ENCODE data around the gene TMEM178B. TPM values are rescaled to one million over a fixed set of nuclear protein-coding genes. Genes with fewer than 3 reads are reported as not detected.

The TMEM178B gene
- total and polyA plus RNA-seq, 2 of the 13 experiments (the other 11 are each of a cell fraction or from before 2014, with no cell fraction given) = 0.01 to 0.02 TPM

DNA sequence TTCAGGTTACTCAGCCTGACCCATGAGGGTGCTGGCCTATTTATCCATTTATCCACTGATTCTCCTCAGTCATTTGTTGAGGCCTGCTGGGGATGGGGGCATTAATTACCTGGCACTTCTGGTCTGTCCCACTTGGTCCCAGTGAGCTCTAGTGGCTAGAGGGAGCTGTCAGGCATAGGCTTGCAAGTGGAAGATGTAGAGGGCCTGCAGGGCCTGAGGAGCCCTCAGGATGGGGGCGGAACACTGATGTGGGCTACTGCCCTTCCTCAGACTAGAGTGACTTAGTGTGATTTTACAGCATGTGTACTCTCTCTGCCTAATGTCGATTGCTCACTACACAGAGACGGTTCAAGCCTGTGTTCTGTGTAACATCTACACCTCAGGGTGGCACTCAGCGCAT lies 45.3 kb downstream of the TMEM178B start (continued):
- TF ChIP-seq, protein P1, sequence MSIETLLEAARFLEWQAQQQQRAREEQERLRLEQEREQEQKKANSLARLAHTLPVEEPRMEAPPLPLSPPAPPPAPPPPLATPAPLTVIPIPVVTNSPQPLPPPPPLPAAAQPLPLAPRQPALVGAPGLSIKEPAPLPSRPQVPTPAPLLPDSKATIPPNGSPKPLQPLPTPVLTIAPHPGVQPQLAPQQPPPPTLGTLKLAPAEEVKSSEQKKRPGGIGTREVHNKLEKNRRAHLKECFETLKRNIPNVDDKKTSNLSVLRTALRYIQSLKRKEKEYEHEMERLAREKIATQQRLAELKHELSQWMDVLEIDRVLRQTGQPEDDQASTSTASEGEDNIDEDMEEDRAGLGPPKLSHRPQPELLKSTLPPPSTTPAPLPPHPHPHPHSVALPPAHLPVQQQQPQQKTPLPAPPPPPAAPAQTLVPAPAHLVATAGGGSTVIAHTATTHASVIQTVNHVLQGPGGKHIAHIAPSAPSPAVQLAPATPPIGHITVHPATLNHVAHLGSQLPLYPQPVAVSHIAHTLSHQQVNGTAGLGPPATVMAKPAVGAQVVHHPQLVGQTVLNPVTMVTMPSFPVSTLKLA (IDR thresholded peaks at IDR 0.05) = no peak
- no peak for TF ChIP-seq NFRKB (IDR thresholded peaks at IDR 0.05)
- TF ChIP-seq, protein P2, sequence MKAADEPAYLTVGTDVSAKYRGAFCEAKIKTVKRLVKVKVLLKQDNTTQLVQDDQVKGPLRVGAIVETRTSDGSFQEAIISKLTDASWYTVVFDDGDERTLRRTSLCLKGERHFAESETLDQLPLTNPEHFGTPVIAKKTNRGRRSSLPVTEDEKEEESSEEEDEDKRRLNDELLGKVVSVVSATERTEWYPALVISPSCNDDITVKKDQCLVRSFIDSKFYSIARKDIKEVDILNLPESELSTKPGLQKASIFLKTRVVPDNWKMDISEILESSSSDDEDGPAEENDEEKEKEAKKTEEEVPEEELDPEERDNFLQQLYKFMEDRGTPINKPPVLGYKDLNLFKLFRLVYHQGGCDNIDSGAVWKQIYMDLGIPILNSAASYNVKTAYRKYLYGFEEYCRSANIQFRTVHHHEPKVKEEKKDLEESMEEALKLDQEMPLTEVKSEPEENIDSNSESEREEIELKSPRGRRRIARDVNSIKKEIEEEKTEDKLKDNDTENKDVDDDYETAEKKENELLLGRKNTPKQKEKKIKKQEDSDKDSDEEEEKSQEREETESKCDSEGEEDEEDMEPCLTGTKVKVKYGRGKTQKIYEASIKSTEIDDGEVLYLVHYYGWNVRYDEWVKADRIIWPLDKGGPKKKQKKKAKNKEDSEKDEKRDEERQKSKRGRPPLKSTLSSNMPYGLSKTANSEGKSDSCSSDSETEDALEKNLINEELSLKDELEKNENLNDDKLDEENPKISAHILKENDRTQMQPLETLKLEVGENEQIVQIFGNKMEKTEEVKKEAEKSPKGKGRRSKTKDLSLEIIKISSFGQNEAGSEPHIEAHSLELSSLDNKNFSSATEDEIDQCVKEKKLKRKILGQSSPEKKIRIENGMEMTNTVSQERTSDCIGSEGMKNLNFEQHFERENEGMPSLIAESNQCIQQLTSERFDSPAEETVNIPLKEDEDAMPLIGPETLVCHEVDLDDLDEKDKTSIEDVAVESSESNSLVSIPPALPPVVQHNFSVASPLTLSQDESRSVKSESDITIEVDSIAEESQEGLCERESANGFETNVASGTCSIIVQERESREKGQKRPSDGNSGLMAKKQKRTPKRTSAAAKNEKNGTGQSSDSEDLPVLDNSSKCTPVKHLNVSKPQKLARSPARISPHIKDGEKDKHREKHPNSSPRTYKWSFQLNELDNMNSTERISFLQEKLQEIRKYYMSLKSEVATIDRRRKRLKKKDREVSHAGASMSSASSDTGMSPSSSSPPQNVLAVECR (CRISPR knock-in tag; IDR thresholded peaks at IDR 0.05; ENCODE audit: borderline replicate concordance) = no peak
- no peak for TF ChIP-seq HDAC2 (CRISPR knock-in tag; IDR thresholded peaks at IDR 0.05)
- TF ChIP-seq ZBTB49 (CRISPR knock-in tag; IDR thresholded peaks at IDR 0.05; ENCODE audit: borderline replicate concordance) = no peak
- TF ChIP-seq SNAPC5 (CRISPR knock-in tag; IDR thresholded peaks at IDR 0.05; ENCODE audit: borderline replicate concordance) = no peak
- no peak for TF ChIP-seq ZBTB7B (CRISPR knock-in tag; IDR thresholded peaks at IDR 0.05)
- TF ChIP-seq MBNL3 (CRISPR knock-in tag; conservative IDR thresholded peaks at IDR 0.05) = no peak
- TF ChIP-seq NFE2L1 (CRISPR knock-in tag; IDR thresholded peaks at IDR 0.05; ENCODE audit: borderline replicate concordance) = no peak
- no peak for TF ChIP-seq DRAP1 (CRISPR knock-in tag; IDR thresholded peaks at IDR 0.05)
- TF ChIP-seq TBX3 (IDR thresholded peaks at IDR 0.05; ENCODE audit: borderline replicate concordance) = no peak
- TF ChIP-seq ZNF275 (CRISPR knock-in tag; IDR thresholded peaks at IDR 0.05; ENCODE audit: borderline replicate concordance) = no peak
- TF ChIP-seq SKI (IDR thresholded peaks at IDR 0.05; ENCODE audit: partially characterized antibody) = no peak
- TF ChIP-seq FOXP1 (IDR thresholded peaks at IDR 0.05) = no peak
- no peak for TF ChIP-seq FOXP1 (CRISPR knock-in tag; IDR thresholded peaks at IDR 0.05)
- no peak for TF ChIP-seq MATR3 (CRISPR knock-in tag; IDR thresholded peaks at IDR 0.05)
- TF ChIP-seq ZNF792 (CRISPR knock-in tag; IDR thresholded peaks at IDR 0.05) = no peak

All from HepG2 (cell line).